T-helper 1 cell (primary cell): Measurements from ENCODE around the gene MRPL19.
"Not testable (repeated sequence)": the region's sequence is repeated elsewhere in the genome, so short reads cannot be mapped to it uniquely, and the experiment has no call there.

ENCODE experiments used
- DNase-seq, 5 donors: peaks; one replicate each; pipeline ENCODE4 v3.0.0-alpha.2; 2012 to 2020

Gene MRPL19

DNA sequence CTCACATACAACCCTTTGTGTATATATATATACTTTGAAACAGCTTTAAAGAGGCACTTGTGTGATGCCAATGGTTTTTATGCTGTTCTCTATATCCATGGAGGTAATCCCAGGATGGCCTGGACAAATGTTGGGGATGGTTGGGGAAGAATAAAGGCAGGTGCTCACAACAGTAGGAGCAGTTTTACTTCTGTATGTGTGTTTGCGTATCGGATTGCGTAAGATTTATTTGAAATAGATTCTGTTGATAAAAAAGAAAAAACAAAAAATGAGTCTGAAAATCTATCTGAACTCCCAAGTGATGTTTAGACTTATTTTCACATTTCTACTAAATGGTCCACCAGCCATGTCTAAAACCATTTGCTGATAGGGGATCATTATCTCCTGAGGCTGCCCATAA, 29.3 kb downstream of the MRPL19 start:
- no peak for DNase-seq

GRCh38 chr2:75676464-75676863, 29.9 kb downstream of the MRPL19 start:
- DNase-seq, result no peak

DNA sequence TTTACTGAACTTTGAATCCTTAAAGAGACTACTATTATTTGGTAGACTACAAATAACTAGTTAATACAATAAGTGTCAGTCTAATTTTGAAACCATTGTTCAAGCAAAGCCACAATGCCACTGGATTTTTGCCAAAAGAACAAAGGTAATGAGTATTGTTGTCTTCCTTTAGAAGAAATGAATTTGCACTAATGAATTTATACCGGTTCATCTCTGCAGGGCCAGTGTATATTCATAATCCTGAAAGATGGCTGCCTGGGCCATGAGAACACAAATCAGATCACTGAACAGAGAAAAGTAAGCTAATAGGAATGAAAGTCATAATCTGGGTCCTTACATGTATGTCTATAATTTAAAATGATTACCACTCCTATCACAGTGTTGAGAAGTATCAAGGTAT, 33.0 kb downstream of the MRPL19 start:
- no peak for DNase-seq

DNA sequence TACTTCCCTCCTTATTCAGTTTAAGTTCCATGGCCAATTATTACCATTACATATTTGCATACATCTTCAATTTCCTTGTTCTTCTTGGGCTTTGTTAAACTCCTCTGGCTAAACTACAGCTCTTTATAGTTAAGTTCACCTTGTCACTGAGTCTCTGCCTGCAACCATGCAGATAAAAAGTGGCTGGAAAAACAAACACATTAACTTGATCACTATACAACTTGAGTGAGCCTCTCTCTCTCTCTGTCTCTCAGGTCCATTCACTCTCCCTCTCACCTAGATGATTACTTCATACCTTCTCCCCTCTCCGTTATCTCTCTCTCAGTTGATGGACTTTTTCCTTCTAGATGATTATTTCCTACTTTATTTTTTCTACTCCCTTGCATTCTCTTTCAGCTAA, 33.8 kb downstream of the MRPL19 start:
- DNase-seq, result no peak

- not testable (repeated sequence) for DNase-seq
Observed at GRCh38 chr2:75683430-75683829, 36.8 kb downstream of the MRPL19 start.

DNA sequence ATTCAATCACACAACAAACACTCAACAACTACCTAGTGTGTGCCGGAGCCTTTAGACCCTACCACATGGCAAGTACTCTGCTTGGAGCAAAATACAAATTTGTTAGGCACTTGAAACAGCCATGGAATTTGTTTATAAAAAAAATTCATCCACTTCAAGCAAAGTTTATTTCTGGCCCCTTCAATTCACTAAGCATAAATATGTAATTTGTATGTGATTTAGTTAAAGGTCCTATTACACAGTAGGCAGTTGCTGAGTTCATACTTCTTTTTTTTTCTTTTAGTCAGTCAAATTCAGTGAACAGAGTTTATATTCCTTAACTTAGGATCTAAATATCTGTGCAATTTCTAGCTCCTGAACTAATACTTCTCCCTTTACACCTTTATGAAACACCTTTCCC, 41.6 kb downstream of the MRPL19 start:
- no peak for DNase-seq

DNA sequence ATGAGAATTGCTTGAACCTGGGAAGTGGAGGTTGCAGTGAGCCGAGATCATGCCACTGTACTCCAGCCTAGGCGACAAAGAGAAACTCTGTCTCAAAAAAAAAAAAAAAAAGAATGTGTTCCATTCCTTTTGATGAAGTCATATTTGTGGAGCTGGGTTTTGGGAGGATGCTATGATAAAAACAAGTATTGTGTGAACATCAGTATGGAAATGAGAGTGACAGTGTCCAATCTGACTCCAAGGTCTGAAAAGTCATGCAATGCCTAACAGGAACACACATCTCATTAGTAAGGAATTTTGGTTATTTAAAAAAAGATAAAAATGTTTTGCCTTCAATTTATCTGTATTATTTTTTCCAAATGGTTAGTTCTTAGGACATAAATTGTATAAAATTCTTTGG, 52.3 kb downstream of the MRPL19 start:
- DNase-seq, result no peak

DNA sequence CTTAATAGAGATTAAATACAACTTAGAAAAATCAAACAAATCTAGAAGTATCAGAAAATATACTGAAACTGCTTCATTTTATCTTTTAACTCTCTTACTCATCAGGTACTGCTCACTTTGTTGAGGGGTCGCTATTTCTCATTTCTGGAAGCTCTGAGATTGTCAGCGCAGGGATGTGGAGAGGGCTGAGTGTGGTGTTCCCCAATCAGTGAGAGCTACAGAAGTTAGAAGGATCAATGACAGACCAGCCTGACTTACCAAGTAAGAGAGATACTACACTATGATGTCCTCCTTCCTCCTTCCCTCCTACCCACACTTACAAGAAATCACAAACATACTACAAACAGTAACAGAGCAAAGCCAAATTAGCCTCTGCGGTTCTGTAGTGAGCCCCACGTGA, 56.0 kb downstream of the MRPL19 start:
- no peak for DNase-seq

DNA sequence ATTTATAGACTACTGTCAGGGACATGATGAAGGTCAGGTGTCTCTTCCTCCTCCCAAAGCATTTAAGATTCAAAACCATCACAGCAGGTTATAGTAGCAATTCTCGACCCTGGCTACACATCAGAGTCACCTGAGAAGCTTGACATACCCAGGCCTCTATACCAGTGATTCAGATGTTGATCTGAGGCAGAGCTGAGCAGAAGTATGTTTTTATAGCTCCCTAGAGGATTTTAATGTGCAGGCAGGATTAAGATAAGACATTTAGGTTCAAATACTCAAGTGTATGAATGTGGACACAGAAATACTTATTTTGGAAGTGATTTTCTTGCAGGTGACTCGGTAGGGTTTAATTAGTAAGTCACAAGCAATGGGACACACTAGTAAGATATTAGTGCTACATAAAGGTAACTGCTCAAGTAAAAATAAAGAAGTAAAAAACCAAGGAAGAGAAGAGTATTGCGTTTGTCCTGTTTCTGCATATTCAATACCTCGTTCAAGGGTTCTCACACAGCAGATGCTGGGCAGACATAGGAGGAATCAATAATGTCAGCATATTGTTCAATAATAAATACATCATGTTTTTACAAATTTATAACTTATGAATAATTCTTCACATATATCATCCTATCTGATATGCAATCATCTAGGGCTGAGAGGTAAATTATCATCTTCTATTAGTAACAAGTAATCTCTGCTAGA, 57.2 kb downstream of the MRPL19 start:
- DNase-seq, result no peak

- no peak for DNase-seq
Observed at GRCh38 chr2:75705921-75706320, 59.3 kb downstream of the MRPL19 start.

DNA sequence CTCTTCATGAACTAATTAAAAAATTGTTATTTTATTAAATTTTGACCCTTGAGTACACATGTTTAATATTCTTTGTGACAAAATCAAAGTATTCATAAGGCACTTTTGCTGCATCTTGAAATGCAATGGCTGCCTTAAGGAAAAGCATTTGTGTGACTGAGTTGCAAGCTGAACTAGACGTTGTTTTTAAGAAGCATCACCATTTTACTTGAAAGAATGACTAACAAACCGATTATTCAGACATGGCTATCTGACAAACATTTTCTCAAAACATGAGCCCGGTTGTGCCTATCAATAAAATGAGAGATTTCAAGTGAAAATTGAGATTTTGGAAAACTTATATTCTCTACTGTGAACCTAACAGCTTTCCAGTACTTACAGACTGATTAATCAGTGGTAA, 61.3 kb downstream of the MRPL19 start:
- no peak for DNase-seq

DNA sequence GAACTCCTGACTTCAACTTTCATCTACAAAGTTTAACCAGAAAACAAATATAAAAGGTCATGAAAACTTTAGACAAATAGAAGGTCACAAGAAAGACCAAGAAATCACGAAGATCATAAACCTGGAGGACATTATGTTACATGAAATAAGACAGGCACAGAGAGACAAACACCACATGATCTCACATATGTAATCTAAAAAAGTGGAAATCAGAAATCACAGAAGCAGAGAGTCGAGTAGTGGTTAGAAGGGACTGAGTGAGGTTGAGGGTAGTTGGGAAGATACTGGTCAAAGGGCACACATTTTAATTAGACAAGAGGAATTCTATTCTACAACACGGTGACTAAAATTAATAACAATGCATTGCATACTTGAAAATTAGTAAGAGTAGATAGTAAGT, 62.7 kb downstream of the MRPL19 start:
- no peak for DNase-seq

- no peak for DNase-seq
Observed at GRCh38 chr2:75710220-75710576, 63.6 kb downstream of the MRPL19 start.

- DNase-seq, result peak; percentile 61 to 85 (median 73)
Observed at GRCh38 chr2:75710577-75711253, 64.1 kb downstream of the MRPL19 start, which contains the start of gene GCFC2. Gene GCFC2 (minus strand): TSS chr2:75710915. CDS start chr2:75710855, 60 bp downstream.

GRCh38 chr2:75711590-75711989, 65.0 kb downstream of the MRPL19 start:
- not testable (repeated sequence) for DNase-seq

DNA sequence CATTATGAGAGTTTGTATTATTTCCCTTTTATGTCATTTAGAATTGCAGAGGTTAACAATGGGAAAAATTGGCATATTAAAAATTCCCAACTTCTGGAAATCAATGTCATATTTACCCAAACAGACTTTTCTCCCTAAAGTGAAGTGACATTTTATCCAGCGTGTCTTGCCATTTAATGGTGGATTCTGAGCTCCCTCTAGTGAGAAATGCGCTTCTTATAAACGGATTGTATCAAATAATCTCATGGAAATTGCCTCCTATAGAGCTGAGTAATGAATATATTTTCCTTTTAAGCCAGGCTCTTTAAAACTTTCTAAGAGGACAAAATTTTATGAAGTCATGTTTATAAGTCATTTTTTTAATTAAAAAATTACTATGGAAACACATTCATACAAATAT, 69.8 kb downstream of the MRPL19 start:
- no peak for DNase-seq

DNA sequence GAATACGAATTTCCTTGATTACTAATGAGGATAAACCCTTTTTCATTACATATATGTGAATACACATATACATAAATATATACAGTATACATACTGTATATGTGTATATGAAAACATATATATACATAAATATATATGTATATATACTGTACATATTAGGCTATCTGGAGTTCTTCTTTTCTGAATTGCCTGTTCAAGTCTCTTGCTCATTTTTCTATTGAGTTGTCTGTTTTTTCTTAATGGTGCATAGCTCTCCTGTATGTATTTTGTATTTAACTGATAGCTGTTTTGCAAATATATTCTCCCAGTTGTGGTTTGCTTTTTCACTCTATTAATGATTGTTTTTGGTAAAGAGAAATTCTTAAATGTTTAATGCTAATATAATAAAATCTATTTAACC, 73.0 kb downstream of the MRPL19 start:
- DNase-seq, result no peak

- DNase-seq, result no peak
Observed at GRCh38 chr2:75720525-75720924, 73.9 kb downstream of the MRPL19 start.

DNA sequence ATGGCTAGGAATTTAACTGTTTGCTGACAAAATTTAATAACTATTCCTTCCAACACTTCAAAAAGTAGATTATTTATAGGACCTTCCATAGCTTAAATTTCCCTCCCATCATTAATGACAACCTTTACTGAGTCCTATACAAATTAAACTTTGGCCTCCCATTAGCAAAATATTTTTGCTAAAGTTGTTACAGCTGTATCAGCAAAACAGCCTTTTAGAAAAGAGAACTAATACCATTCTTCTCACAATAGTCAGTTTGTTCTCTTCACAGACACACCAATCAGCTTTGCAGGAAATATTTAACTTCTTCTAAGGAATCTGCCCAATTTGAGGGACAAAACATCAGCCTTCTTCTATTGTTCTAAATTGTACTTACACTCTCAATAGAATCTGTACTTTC, 76.1 kb downstream of the MRPL19 start:
- no peak for DNase-seq

DNA sequence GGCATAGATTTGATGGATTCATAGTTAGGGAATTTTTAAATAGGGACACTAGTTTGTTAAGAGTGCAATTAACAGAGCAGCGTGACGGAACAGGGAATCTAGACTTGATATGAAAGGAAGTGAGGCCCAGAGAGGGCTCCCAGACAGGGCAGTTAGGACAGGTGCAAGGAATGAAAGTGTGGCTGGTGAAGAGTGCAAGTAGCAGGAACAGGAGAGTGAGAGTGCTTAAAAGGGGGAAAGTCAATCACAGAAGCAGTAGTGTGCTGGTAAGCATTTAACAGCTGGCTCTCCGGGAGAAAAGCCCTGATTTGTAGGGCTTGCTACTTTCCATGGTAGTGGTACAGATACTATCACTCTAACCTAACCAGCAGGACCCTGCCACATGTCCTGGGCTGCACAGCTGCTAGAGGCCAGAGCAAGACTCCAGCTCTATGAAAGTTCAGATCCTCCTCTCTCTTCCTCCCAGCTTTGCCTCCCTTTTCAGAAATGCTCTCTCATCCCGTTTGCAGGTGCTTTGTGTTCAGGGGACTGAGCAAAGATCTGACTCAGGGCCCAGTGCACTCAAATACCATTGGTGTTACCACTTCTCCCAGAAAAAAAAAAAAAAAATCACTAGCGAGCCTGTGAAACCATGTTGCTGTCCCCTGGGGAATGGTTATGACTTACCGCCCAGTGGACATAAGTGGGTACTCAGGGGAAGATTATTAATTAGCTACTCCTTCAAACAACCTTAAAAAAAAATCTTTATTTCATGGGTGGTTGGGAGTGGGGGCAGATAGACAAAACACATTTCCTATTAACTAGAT, 82.2 kb downstream of the MRPL19 start:
- DNase-seq, result no peak

- no peak for DNase-seq
Observed at GRCh38 chr2:75729861-75730260, 83.3 kb downstream of the MRPL19 start.

DNA sequence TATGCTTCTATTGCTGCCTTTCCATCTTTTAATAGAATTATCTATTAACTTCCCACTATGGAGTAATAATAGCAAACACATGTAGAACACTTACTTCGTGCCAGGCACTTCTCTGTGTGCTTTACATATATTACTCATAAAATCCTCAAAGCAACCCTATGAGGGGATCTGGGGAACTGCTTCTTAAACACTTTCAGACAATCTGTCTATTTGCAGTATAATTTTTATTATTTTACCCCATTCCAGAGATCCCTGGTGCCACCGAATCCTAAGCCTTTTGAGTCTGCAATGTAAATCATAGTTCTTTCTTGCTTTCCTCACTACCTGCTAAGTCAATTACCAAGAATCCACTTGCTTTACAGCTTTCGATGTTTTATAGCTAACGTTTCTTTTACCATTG, 89.7 kb downstream of the MRPL19 start:
- DNase-seq, result no peak

DNA sequence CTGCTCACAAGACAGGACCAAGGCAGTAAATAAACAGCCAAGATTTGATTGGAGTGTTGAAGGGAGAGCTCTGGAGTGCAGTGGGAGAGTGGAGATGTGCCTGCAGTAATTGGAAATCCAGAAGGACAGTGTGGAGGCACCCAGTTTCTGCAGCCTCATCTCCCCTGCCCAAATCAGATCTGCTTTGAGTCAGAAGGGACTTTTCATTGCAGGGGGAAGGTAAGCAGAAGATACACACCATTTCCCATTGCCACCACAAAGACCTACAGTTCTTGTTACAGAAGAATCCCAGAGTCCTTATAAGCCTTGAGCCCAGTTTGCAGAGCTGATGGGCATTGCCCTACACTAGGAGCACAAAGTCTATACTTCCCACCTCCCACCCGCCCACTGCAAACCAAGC, 91.4 kb downstream of the MRPL19 start:
- DNase-seq, result no peak
